OCI-LY1 (cell line): ENCODE results near the gene ADARB2.

Experiments used
- EZH2 ChIP-seq: fragments of 200-600 bp; sonication (generic), shearing (Covaris generic); IDR thresholded peaks from 2 replicates; pipeline ENCODE4 v1.8.0; 2017; ENCODE audit warnings: borderline replicate concordance, mixed run types, mild to moderate bottlenecking, antibody characterized with exemption, low read length, moderate library complexity, mixed read lengths
- TF ChIP-seq, protein P1 (sequence below): fragments of 200-600 bp; sonication (generic), shearing (Covaris generic); IDR thresholded peaks from 2 replicates; pipeline ENCODE4 v1.5.1; 2017; ENCODE audit warnings: mild to moderate bottlenecking, antibody characterized with exemption, low read length, moderate library complexity, mixed read lengths

GRCh38 chr10:1230592-1231275, 506.6 kb downstream of the ADARB2 start:
- TF ChIP-seq, protein P1, sequence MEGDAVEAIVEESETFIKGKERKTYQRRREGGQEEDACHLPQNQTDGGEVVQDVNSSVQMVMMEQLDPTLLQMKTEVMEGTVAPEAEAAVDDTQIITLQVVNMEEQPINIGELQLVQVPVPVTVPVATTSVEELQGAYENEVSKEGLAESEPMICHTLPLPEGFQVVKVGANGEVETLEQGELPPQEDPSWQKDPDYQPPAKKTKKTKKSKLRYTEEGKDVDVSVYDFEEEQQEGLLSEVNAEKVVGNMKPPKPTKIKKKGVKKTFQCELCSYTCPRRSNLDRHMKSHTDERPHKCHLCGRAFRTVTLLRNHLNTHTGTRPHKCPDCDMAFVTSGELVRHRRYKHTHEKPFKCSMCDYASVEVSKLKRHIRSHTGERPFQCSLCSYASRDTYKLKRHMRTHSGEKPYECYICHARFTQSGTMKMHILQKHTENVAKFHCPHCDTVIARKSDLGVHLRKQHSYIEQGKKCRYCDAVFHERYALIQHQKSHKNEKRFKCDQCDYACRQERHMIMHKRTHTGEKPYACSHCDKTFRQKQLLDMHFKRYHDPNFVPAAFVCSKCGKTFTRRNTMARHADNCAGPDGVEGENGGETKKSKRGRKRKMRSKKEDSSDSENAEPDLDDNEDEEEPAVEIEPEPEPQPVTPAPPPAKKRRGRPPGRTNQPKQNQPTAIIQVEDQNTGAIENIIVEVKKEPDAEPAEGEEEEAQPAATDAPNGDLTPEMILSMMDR, result no peak
- TF ChIP-seq EZH2, result no peak
